ENCODE results near the gene RBMY1J.
"Not testable (repeated sequence)": the region's sequence is repeated elsewhere in the genome, so short reads cannot be mapped to it uniquely, and the experiment has no call there.

Gene RBMY1J

GRCh38 chrY:22403110-22403509, at the start of gene RBMY1J:
Gene RBMY1J, plus strand, starts transcription at chrY:22403410. Its CDS starts 2,038 bp downstream, at chrY:22405448.
- not testable (repeated sequence) for DNase-seq

- no peak for DNase-seq
These were observed 35.8 kb upstream of the RBMY1J start for GRCh38 chrY:22367416-22367815.

GRCh38 chrY:22370623-22371022, 32.6 kb upstream of the RBMY1J start:
- DNase-seq, result no peak

- no peak for DNase-seq
These were observed 29.7 kb upstream of the RBMY1J start for GRCh38 chrY:22373494-22373893.

GRCh38 chrY:22444718-22445396, 41.6 kb downstream of the RBMY1J start:
- DNase-seq, result not testable (repeated sequence)

- not testable (repeated sequence) for DNase-seq
These were observed 52.3 kb downstream of the RBMY1J start for GRCh38 chrY:22455522-22455921.

- not testable (repeated sequence) for DNase-seq
These were observed 58.8 kb downstream of the RBMY1J start for GRCh38 chrY:22461962-22462361.
